Gastrocnemius medialis (tissue), 4 donors: Measurements from ENCODE around the gene TLR9.

Experiments
- POLR2A ChIP-seq, 2 donors: fragments of 450-650 bp; IDR thresholded peaks; one replicate each; pipeline ENCODE4 v1.6.1; 2017; ENCODE audit warnings: antibody characterized with exemption in 2 of 2, mild to moderate bottlenecking in 2 of 2, moderate library complexity in 2 of 2
- TF ChIP-seq, protein P1 (sequence below), 5 experiments: fragments of 450-650 bp in 3 of 5; fragments of 200-600 bp in 2 of 5; sonication (generic) in 2 of 5; IDR thresholded peaks in 4 of 5; conservative IDR thresholded peaks in 1 of 5; 1 replicate in 4 of 5; 2 replicates in 1 of 5; pipeline ENCODE4 v1.5.1; 2016 to 2019; ENCODE audit warnings: antibody characterized with exemption in 5 of 5, mild to moderate bottlenecking in 3 of 5, moderate library complexity in 3 of 5

DNA sequence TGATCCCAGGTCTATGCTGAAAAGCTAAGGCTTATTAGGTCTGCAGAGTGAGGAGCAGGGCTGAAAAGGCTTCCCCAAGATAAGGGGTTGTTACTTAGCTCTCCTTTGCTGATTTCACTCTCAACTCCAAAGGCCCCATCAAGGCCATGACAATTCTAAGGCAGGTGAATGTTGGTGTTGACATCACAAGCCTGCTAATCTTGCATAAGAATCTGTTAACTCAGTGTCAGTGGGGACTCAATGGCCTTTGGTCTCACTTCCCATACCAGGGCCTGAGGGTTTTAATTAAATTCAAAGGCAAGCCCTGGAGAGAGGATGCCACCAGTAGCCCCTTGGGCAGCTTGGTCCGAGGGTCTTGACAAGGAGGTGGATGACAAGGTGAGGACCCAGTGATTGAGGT, 36.9 kb downstream of the TLR9 start:
- no peak for TF ChIP-seq POLR2A (IDR thresholded peaks at IDR 0.05)
- TF ChIP-seq, protein P1, sequence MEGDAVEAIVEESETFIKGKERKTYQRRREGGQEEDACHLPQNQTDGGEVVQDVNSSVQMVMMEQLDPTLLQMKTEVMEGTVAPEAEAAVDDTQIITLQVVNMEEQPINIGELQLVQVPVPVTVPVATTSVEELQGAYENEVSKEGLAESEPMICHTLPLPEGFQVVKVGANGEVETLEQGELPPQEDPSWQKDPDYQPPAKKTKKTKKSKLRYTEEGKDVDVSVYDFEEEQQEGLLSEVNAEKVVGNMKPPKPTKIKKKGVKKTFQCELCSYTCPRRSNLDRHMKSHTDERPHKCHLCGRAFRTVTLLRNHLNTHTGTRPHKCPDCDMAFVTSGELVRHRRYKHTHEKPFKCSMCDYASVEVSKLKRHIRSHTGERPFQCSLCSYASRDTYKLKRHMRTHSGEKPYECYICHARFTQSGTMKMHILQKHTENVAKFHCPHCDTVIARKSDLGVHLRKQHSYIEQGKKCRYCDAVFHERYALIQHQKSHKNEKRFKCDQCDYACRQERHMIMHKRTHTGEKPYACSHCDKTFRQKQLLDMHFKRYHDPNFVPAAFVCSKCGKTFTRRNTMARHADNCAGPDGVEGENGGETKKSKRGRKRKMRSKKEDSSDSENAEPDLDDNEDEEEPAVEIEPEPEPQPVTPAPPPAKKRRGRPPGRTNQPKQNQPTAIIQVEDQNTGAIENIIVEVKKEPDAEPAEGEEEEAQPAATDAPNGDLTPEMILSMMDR (IDR thresholded peaks at IDR 0.05 in 4 of 5, conservative IDR thresholded peaks at IDR 0.05 in 1 of 5), result no peak
